GM12878 (cell line): ENCODE results near the gene GPR75. TPM values are rescaled to one million over a fixed set of nuclear protein-coding genes. Genes with fewer than 3 reads are reported as not detected.

Source experiments
- microRNA-seq: library from miRNA; unstranded; fragments of <30 nt; microRNA quantifications from one replicate; pipeline ENCODE4, GENCODE V29; 2018
- polyA plus RNA-seq, 11 experiments: library from polyadenylated mRNA; depleted of rRNA in 4 of 11; unstranded in 6 of 11; stranded (reverse) in 5 of 11; fragments of >200 nt; fragmentation: Nextera tagmentation in 4 of 11; fragmentation: Illumina TruSeq in 1 of 11; extraction: Ambion mirVana in 4 of 11; extraction: Trizol in 1 of 11; gene quantifications; 1 replicate in 1 of 11; 2 replicates in 10 of 11; pipeline versions ENCODE4 v1.2.1 to v1.2.3, GENCODE V29; 2011 to 2016; ENCODE audit warnings: inconsistent platforms in 2 of 11, missing spikeins in 2 of 11, low read depth in 1 of 11
- small RNA-seq: library from RNA; depleted of rRNA; stranded (forward); fragments of <200 nt; gene quantifications from one replicate; pipeline ENCODE3, GENCODE V24; 2014
- total RNA-seq, 4 experiments: library from RNA; depleted of rRNA in 3 of 4; stranded (reverse); fragments of >200 nt in 3 of 4; fragmentation: Illumina TruSeq in 1 of 4; extraction: Trizol in 1 of 4; gene quantifications; 2 replicates each; pipeline versions ENCODE4 v1.2.1 to v1.2.3, GENCODE V29; 2013 to 2021

GPR75 gene
- total and polyA plus RNA-seq, 10 of the 15 experiments (the other 5 are each of a cell fraction or from before 2014, with no cell fraction given): 0.02 to 3.5 (median 2.3) TPM; not detected in 2

Small RNA genes within 50 kb of the gene (microRNA-seq; reads per million reads assigned to microRNA genes)
- gene MIR3682: not detected

Small RNA genes within 50 kb of the gene (small RNA-seq; reads per million reads assigned to genes)
- gene MIR3682: not detected

Other genes with a start within 250 kb of the GPR75 start
- gene CHAC2, start 92.2 kb downstream of the GPR75 start, total RNA-seq (2014; rRNA removed): 13.5 and 16.5 TPM in 2 replicates
- gene CHAC2, start 92.2 kb downstream of the GPR75 start, total RNA-seq (2014; rRNA removed; fragmentation: Illumina TruSeq; extraction: Trizol): 25.8 TPM in 2 replicates
- gene CHAC2, start 92.2 kb downstream of the GPR75 start, total RNA-seq (2021): 14.1 and 16.0 TPM in 2 replicates
- gene CHAC2, start 92.2 kb downstream of the GPR75 start, polyA plus RNA-seq (2011; rRNA removed): 11.0 and 17.6 TPM in 2 replicates
- gene CHAC2, start 92.2 kb downstream of the GPR75 start, polyA plus RNA-seq (2014; fragmentation: Illumina TruSeq; extraction: Trizol): 23.9 and 24.1 TPM in 2 replicates
- 10 to 100 TPM; 37.8 to 50.8 TPM for gene CHAC2, start 92.2 kb downstream of the GPR75 start, polyA plus RNA-seq (2014; fragmentation: Nextera tagmentation; extraction: Ambion mirVana)
- 14.4 and 14.5 TPM in 2 replicates for gene CHAC2, start 92.2 kb downstream of the GPR75 start, polyA plus RNA-seq (2014; rRNA removed)
- gene CHAC2, start 92.2 kb downstream of the GPR75 start, polyA plus RNA-seq (2016; fragmentation: Nextera tagmentation; extraction: Ambion mirVana): 10 to 100 TPM; 60.2 to 67.6 TPM
- 21.9 and 24.8 TPM in 2 replicates for gene ASB3, start 73.0 kb downstream of the GPR75 start, total RNA-seq (2014; rRNA removed)
- gene ASB3, start 73.0 kb downstream of the GPR75 start, total RNA-seq (2014; rRNA removed; fragmentation: Illumina TruSeq; extraction: Trizol): 22.3 and 23.3 TPM in 2 replicates
- 16.4 and 19.1 TPM in 2 replicates for gene ASB3, start 73.0 kb downstream of the GPR75 start, total RNA-seq (2021)
- gene ASB3, start 73.0 kb downstream of the GPR75 start, polyA plus RNA-seq (2011; rRNA removed): 30.9 and 39.6 TPM in 2 replicates
- 17.1 and 22.3 TPM in 2 replicates for gene ASB3, start 73.0 kb downstream of the GPR75 start, polyA plus RNA-seq (2014; fragmentation: Illumina TruSeq; extraction: Trizol)
- gene ASB3, start 73.0 kb downstream of the GPR75 start, polyA plus RNA-seq (2014; fragmentation: Nextera tagmentation; extraction: Ambion mirVana): 10 to 100 TPM; 19.9 to 25.6 TPM
- gene ASB3, start 73.0 kb downstream of the GPR75 start, polyA plus RNA-seq (2014; rRNA removed): 13.4 and 18.5 TPM in 2 replicates
- 10 to 100 TPM; 29.3 to 30.2 TPM for gene ASB3, start 73.0 kb downstream of the GPR75 start, polyA plus RNA-seq (2016; fragmentation: Nextera tagmentation; extraction: Ambion mirVana)
- 31.8 and 34.2 TPM in 2 replicates for gene ERLEC1, start 72.9 kb downstream of the GPR75 start, total RNA-seq (2014; rRNA removed)
- gene ERLEC1, start 72.9 kb downstream of the GPR75 start, total RNA-seq (2014; rRNA removed; fragmentation: Illumina TruSeq; extraction: Trizol): 28.7 and 29.6 TPM in 2 replicates
- 22.5 TPM in 2 replicates for gene ERLEC1, start 72.9 kb downstream of the GPR75 start, total RNA-seq (2021)
- 29.3 and 42.3 TPM in 2 replicates for gene ERLEC1, start 72.9 kb downstream of the GPR75 start, polyA plus RNA-seq (2011; rRNA removed)
- gene ERLEC1, start 72.9 kb downstream of the GPR75 start, polyA plus RNA-seq (2014; fragmentation: Illumina TruSeq; extraction: Trizol): 31.2 and 37.6 TPM in 2 replicates
- 10 to 100 TPM; 14.1 to 22.3 TPM for gene ERLEC1, start 72.9 kb downstream of the GPR75 start, polyA plus RNA-seq (2014; fragmentation: Nextera tagmentation; extraction: Ambion mirVana)
- gene ERLEC1, start 72.9 kb downstream of the GPR75 start, polyA plus RNA-seq (2014; rRNA removed): 22.4 and 30.4 TPM in 2 replicates
- gene ERLEC1, start 72.9 kb downstream of the GPR75 start, polyA plus RNA-seq (2016; fragmentation: Nextera tagmentation; extraction: Ambion mirVana): 10 to 100 TPM; 47.8 to 52.2 TPM
- 34.7 and 37.5 TPM in 2 replicates for gene PSME4, start 111.0 kb upstream of the GPR75 start, total RNA-seq (2014; rRNA removed)
- 34.6 and 41.6 TPM in 2 replicates for gene PSME4, start 111.0 kb upstream of the GPR75 start, total RNA-seq (2014; rRNA removed; fragmentation: Illumina TruSeq; extraction: Trizol)
- gene PSME4, start 111.0 kb upstream of the GPR75 start, total RNA-seq (2021): 53.7 and 56.2 TPM in 2 replicates
- gene PSME4, start 111.0 kb upstream of the GPR75 start, polyA plus RNA-seq (2011; rRNA removed): 37.2 and 45.8 TPM in 2 replicates
- gene PSME4, start 111.0 kb upstream of the GPR75 start, polyA plus RNA-seq (2014; fragmentation: Illumina TruSeq; extraction: Trizol): 51.9 and 66.1 TPM in 2 replicates
- gene PSME4, start 111.0 kb upstream of the GPR75 start, polyA plus RNA-seq (2014; fragmentation: Nextera tagmentation; extraction: Ambion mirVana): 10 to 100 TPM; 20.2 to 29.7 TPM
- 24.0 and 26.6 TPM in 2 replicates for gene PSME4, start 111.0 kb upstream of the GPR75 start, polyA plus RNA-seq (2014; rRNA removed)
- gene PSME4, start 111.0 kb upstream of the GPR75 start, polyA plus RNA-seq (2016; fragmentation: Nextera tagmentation; extraction: Ambion mirVana): 10 to 100 TPM; 11.1 to 12.8 TPM